Regular cardiac myocyte (primary cell): ENCODE data around the gene SYF2. TPM values are rescaled to one million over a fixed set of nuclear protein-coding genes. Genes with fewer than 3 reads are reported as not detected.

Source experiments
- total RNA-seq: library from RNA; depleted of rRNA; stranded (reverse); fragments of >200 nt; gene quantifications from 2 replicates; pipeline ENCODE4 v1.2.3, GENCODE V29; 2014

Gene SYF2
- 32.4 and 52.1 TPM in 2 replicates for total RNA-seq

GRCh38 chr1:25232027-25232865, at the start of gene SYF2:
SYF2 (minus strand) TSS chr1:25232502; CDS start chr1:25232467, 35 bp downstream.

GRCh38 chr1:25272238-25272637, 39.9 kb upstream of the SYF2 start, which contains the start of gene RHD:
RHD (plus strand) TSS chr1:25272509; CDS start chr1:25272548, 39 bp downstream.

GRCh38 chr1:25247024-25247828, 14.9 kb upstream of the SYF2 start, which contains the start of gene RSRP1:
RSRP1 (minus strand) TSS chr1:25247454; CDS start chr1:25246963, 491 bp downstream.

Other genes with a start within 250 kb of the SYF2 start
- 101 and 162 TPM in 2 replicates for gene RSRP1, start 15.0 kb upstream of the SYF2 start, total RNA-seq
- gene RHD, start 40.0 kb upstream of the SYF2 start, total RNA-seq: under 0.01 TPM in 1 of 2 replicates, not detected in the other
- 172 and 197 TPM in 2 replicates for gene TMEM50A, start 105.8 kb upstream of the SYF2 start, total RNA-seq
- gene RHCE, start 188.3 kb upstream of the SYF2 start, total RNA-seq: 1.2 and 1.7 TPM in 2 replicates
- gene MACO1, start 198.4 kb upstream of the SYF2 start, total RNA-seq: 15.0 and 17.5 TPM in 2 replicates